ENCODE data around the gene ALG6. TPM values are rescaled to one million over a fixed set of nuclear protein-coding genes. Genes with fewer than 3 reads are reported as not detected.
A peak's percentile ranks its signal among the peaks of the same experiment; 100 is the strongest.

ALG6 gene
- total and polyA plus RNA-seq, 2 of the 13 experiments (the other 11 are each of a cell fraction or from before 2014, with no cell fraction given) = 6.8 to 8.1 TPM

GRCh38 chr1:63319046-63320021, 48.1 kb upstream of the ALG6 start:
- no peaks in the 10 kb centered on the region for H3K36me3 ChIP-seq (replicated peaks in 1 of 2; ENCODE audit: control insufficient read depth in 1 of 2, insufficient read depth in 2 of 2, low read length in 2 of 2)
- peak; percentile 71; the same call in 1 of the 2 replicates for TF ChIP-seq EZH2 (conservative IDR thresholded peaks at IDR 0.05; ENCODE audit: low read depth, low read length)
- TF ChIP-seq E2F1 (CRISPR knock-in tag; IDR thresholded peaks at IDR 0.05) = no peak
- TF ChIP-seq ZNF343 (CRISPR knock-in tag; IDR thresholded peaks at IDR 0.05) = no peak
- 0 out of 2 replicates have a peak, but pooled peaks have one; percentile 25 for TF ChIP-seq ZNF777 (CRISPR knock-in tag; IDR thresholded peaks at IDR 0.05)
- no peak for TF ChIP-seq ISL2 (CRISPR knock-in tag; IDR thresholded peaks at IDR 0.05)
- TF ChIP-seq, protein P1, sequence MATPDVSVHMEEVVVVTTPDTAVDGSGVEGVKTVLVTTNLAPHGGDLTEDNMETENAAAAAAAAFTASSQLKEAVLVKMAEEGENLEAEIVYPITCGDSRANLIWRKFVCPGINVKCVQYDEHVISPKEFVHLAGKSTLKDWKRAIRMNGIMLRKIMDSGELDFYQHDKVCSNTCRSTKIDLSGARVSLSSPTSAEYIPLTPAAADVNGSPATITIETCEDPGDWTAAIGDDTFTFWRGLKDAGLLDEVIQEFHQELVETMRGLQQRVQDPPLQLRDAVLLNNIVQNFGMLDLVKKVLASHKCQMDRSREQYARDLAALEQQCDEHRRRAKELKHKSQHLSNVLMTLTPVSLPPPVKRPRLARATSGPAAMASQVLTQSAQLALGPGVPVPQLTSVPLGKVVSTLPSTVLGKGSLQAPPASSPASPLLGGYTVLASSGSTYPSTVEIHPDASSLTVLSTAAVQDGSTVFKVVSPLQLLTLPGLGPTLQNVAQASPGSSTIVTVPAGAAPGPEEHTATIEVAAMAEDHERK (CRISPR knock-in tag; IDR thresholded peaks at IDR 0.05; ENCODE audit: low read depth) = no peak
- TF ChIP-seq ZSCAN31 (CRISPR knock-in tag; IDR thresholded peaks at IDR 0.05; ENCODE audit: low read depth) = no peak
- no peak for TF ChIP-seq ETV5 (CRISPR knock-in tag; IDR thresholded peaks at IDR 0.05; ENCODE audit: borderline replicate concordance)
- TF ChIP-seq, protein P2, sequence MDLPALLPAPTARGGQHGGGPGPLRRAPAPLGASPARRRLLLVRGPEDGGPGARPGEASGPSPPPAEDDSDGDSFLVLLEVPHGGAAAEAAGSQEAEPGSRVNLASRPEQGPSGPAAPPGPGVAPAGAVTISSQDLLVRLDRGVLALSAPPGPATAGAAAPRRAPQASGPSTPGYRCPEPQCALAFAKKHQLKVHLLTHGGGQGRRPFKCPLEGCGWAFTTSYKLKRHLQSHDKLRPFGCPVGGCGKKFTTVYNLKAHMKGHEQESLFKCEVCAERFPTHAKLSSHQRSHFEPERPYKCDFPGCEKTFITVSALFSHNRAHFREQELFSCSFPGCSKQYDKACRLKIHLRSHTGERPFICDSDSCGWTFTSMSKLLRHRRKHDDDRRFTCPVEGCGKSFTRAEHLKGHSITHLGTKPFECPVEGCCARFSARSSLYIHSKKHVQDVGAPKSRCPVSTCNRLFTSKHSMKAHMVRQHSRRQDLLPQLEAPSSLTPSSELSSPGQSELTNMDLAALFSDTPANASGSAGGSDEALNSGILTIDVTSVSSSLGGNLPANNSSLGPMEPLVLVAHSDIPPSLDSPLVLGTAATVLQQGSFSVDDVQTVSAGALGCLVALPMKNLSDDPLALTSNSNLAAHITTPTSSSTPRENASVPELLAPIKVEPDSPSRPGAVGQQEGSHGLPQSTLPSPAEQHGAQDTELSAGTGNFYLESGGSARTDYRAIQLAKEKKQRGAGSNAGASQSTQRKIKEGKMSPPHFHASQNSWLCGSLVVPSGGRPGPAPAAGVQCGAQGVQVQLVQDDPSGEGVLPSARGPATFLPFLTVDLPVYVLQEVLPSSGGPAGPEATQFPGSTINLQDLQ (CRISPR knock-in tag; IDR thresholded peaks at IDR 0.05) = no peak
- no peak for TF ChIP-seq ZNF550 (CRISPR knock-in tag; IDR thresholded peaks at IDR 0.05; ENCODE audit: borderline replicate concordance)
- peaks cover 8% of the 10 kb centered on the region; the same call in 1 of the 2 replicates for H3K4me1 ChIP-seq (ENCODE audit: insufficient read depth, low read length)
- intact Hi-C loops (cut with micrococcal nuclease; ENCODE audit: unreplicated experiment) = loop anchor here (5.0 kb wide), 2 partner anchors 218 to 928 kb away; no protein-coding TSS in a partner anchor
- ATAC-seq = no peak
- no peaks in the 10 kb centered on the region; the same call in 1 of the 2 replicates for H4K20me1 ChIP-seq (ENCODE audit: insufficient read depth, low read length)
- peaks cover 9 to 50% of the 10 kb centered on the region in 2 experiments for H3K27me3 ChIP-seq (ENCODE audit: control insufficient read depth in 1 of 2, insufficient read depth in 2 of 2, low read length in 2 of 2)
- CTCF ChIA-PET (ENCODE audit: low intra/inter-chr PET ratio, low total read pairs) = no interaction called here
- POLR2A ChIA-PET = no interaction called here
- no peaks in the 10 kb centered on the region for H3K9me3 ChIP-seq (ENCODE audit: low read length)
- FAIRE-seq = no peak
- H3K4me3 ChIP-seq (replicated peaks in 1 of 3; ENCODE audit: insufficient read depth in 1 of 3, low read depth in 2 of 3, low read length in 3 of 3) = no peak overlapping the region
- H3K79me2 ChIP-seq (ENCODE audit: insufficient read depth, low read length) = no peaks in the 10 kb centered on the region
- H3K27ac ChIP-seq (ENCODE audit: extremely low read length, insufficient read depth, low read length) = no peak overlapping the region
- DNase-seq (ENCODE audit: low spot score) = no peak
- no peak overlapping the region for H3K4me2 ChIP-seq (ENCODE audit: low read depth, low read length)
- in situ Hi-C loops (cut with HindIII; ENCODE audit: extremely low pct_ligation_motif_present, low pct_unique_long_range_greater_than_20kb) = loop anchor here (5.0 kb wide), 1 partner anchor 123 kb away; no protein-coding TSS in a partner anchor
- H2AFZ ChIP-seq (ENCODE audit: low read length) = no peak overlapping the region
- 64% methylated on average over 55 of the region's 60 CpGs for WGBS (ENCODE audit: low lambda C conversion rate)
- no peak overlapping the region for H3K9ac ChIP-seq (ENCODE audit: insufficient read depth, low read depth, low read length)
- BruUV-seq (replicated peaks) = no TSS peak
